Measurements from ENCODE around the gene TEX35.

The TEX35 gene

GRCh38 chr1:178541829-178542553 lies 29.1 kb downstream of the TEX35 start (continued):
- TF ChIP-seq ZNF776 (tag by site-specific recombination; IDR thresholded peaks at IDR 0.05; ENCODE audit: borderline replicate concordance) (no peak), EGR2 (tag by site-specific recombination; IDR thresholded peaks at IDR 0.05; ENCODE audit: low read depth) (no peak), INSM2 (tag by site-specific recombination; IDR thresholded peaks at IDR 0.05) (peak; percentile 19; the same call in 1 of the 2 replicates), ZNF221 (tag by site-specific recombination; IDR thresholded peaks at IDR 0.05; ENCODE audit: borderline replicate concordance) (no peak), ZNF639 (tag by site-specific recombination; IDR thresholded peaks at IDR 0.05) (0 out of 2 replicates have a peak, but pooled peaks have one; percentile 52), GLI2 (tag by site-specific recombination; IDR thresholded peaks at IDR 0.05; ENCODE audit: borderline replicate concordance, low read depth) (no peak), HIC1 (tag by site-specific recombination; IDR thresholded peaks at IDR 0.05) (no peak), ZBTB8A (tag by site-specific recombination; IDR thresholded peaks at IDR 0.05) (peak; percentile 63), ZNF777 (tag by site-specific recombination; IDR thresholded peaks at IDR 0.05; ENCODE audit: borderline replicate concordance) (no peak), SCRT1 (tag by site-specific recombination; IDR thresholded peaks at IDR 0.05; ENCODE audit: borderline replicate concordance) (no peak), ZNF830 (tag by site-specific recombination; IDR thresholded peaks at IDR 0.05; ENCODE audit: low read depth) (no peak), ZNF610 (tag by site-specific recombination; IDR thresholded peaks at IDR 0.05; ENCODE audit: borderline replicate concordance) (0 out of 2 replicates have a peak, but pooled peaks have one; percentile 61), ZSCAN23 (tag by site-specific recombination; IDR thresholded peaks at IDR 0.05) (0 out of 2 replicates have a peak, but pooled peaks have one; percentile 34), ZNF585B (tag by site-specific recombination; IDR thresholded peaks at IDR 0.05) (peak; percentile 22; the same call in 1 of the 2 replicates), ZNF341 (tag by site-specific recombination; IDR thresholded peaks at IDR 0.05; ENCODE audit: low read depth) (peak; percentile 65), SCRT2 (tag by site-specific recombination; IDR thresholded peaks at IDR 0.05) (peak; percentile 89), PRDM10 (tag by site-specific recombination; IDR thresholded peaks at IDR 0.05) (peak; percentile 55), ZNF510 (tag by site-specific recombination; IDR thresholded peaks at IDR 0.05; ENCODE audit: insufficient replicate concordance) (no peak)

Data from HEK293 (cell line).